ENCODE data around the gene OLFML1.

GRCh38 chr11:7538031-7538430 lies 52.7 kb downstream of the OLFML1 start:
- TF ChIP-seq, protein P1, sequence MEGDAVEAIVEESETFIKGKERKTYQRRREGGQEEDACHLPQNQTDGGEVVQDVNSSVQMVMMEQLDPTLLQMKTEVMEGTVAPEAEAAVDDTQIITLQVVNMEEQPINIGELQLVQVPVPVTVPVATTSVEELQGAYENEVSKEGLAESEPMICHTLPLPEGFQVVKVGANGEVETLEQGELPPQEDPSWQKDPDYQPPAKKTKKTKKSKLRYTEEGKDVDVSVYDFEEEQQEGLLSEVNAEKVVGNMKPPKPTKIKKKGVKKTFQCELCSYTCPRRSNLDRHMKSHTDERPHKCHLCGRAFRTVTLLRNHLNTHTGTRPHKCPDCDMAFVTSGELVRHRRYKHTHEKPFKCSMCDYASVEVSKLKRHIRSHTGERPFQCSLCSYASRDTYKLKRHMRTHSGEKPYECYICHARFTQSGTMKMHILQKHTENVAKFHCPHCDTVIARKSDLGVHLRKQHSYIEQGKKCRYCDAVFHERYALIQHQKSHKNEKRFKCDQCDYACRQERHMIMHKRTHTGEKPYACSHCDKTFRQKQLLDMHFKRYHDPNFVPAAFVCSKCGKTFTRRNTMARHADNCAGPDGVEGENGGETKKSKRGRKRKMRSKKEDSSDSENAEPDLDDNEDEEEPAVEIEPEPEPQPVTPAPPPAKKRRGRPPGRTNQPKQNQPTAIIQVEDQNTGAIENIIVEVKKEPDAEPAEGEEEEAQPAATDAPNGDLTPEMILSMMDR (IDR thresholded peaks at IDR 0.05; ENCODE audit: poor library complexity, severe bottlenecking) = no peak
- TF ChIP-seq EP300 (conservative IDR thresholded peaks at IDR 0.05; ENCODE audit: poor library complexity, severe bottlenecking) (no peak), EZH2 (IDR thresholded peaks at IDR 0.05; ENCODE audit: borderline replicate concordance, insufficient read depth, low read length, poor library complexity, severe bottlenecking) (no peak), RAD21 (conservative IDR thresholded peaks at IDR 0.05) (no peak), POLR2AphosphoS5 (IDR thresholded peaks at IDR 0.05) (no peak), SMC3 (conservative IDR thresholded peaks at IDR 0.05; ENCODE audit: poor library complexity) (no peak), TAF1 (IDR thresholded peaks at IDR 0.05; ENCODE audit: low read depth) (no peak)
- TF ChIP-seq, protein P2, sequence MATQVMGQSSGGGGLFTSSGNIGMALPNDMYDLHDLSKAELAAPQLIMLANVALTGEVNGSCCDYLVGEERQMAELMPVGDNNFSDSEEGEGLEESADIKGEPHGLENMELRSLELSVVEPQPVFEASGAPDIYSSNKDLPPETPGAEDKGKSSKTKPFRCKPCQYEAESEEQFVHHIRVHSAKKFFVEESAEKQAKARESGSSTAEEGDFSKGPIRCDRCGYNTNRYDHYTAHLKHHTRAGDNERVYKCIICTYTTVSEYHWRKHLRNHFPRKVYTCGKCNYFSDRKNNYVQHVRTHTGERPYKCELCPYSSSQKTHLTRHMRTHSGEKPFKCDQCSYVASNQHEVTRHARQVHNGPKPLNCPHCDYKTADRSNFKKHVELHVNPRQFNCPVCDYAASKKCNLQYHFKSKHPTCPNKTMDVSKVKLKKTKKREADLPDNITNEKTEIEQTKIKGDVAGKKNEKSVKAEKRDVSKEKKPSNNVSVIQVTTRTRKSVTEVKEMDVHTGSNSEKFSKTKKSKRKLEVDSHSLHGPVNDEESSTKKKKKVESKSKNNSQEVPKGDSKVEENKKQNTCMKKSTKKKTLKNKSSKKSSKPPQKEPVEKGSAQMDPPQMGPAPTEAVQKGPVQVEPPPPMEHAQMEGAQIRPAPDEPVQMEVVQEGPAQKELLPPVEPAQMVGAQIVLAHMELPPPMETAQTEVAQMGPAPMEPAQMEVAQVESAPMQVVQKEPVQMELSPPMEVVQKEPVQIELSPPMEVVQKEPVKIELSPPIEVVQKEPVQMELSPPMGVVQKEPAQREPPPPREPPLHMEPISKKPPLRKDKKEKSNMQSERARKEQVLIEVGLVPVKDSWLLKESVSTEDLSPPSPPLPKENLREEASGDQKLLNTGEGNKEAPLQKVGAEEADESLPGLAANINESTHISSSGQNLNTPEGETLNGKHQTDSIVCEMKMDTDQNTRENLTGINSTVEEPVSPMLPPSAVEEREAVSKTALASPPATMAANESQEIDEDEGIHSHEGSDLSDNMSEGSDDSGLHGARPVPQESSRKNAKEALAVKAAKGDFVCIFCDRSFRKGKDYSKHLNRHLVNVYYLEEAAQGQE (IDR thresholded peaks at IDR 0.05; ENCODE audit: borderline replicate concordance) = no peak

Measured in neural cell (in vitro differentiated cells).